HG03139 (cell line): Measurements from ENCODE around the gene CAMK2D.

Source experiments
- ATAC-seq: cut with Tn5 transposase; IDR thresholded peaks from one replicate; pipeline ENCODE4 v1.9.1; 2021; ENCODE audit not compliant: unreplicated experiment

The CAMK2D gene

DNA sequence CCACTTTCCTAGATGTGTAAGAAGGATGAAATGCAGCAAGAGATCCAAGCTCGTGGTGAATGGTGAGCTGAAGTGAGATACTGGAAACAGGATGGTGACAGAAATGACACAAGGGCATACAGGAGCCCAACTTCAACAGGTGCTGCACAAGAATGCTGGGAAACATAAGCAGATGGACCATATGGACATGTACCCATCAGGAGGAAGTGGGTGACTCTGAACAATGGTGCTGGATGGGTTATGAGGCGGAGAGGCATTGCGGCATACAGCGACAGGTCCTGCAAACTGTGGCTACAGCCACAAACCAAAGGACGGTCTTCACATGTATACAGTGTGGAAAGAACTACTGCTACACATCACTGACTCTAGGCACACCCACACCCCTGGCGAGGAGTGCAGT, 265.7 kb downstream of the CAMK2D start:
- ATAC-seq: no peak

GRCh38 chr4:113483131-113483530, 278.4 kb downstream of the CAMK2D start:
- no peak for ATAC-seq

- no peak for ATAC-seq
Measured at GRCh38 chr4:113482325-113482724, 279.2 kb downstream of the CAMK2D start.

DNA sequence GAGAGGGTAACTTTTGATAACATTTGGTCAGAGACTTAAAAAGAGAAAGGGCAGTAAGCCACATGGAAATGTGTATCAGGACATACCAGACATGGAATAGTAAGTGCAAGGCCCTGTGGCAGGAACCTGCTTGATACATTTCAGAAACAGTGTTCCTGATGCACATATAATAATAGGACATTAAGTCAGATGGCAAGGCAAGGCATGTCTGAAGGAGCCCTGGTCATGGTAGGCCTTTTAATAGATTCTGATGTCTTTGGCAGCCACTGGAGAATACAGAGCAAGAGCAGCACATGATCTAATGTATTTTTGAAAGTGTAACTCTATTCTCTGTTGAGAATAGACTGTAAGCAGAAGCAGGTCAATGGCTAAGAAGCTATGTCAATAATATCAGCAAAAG, 279.7 kb downstream of the CAMK2D start:
- no peak for ATAC-seq

- no peak for ATAC-seq
Measured at GRCh38 chr4:113480109-113480508, 281.4 kb downstream of the CAMK2D start.

GRCh38 chr4:113478032-113478431, 283.5 kb downstream of the CAMK2D start:
- ATAC-seq: no peak

DNA sequence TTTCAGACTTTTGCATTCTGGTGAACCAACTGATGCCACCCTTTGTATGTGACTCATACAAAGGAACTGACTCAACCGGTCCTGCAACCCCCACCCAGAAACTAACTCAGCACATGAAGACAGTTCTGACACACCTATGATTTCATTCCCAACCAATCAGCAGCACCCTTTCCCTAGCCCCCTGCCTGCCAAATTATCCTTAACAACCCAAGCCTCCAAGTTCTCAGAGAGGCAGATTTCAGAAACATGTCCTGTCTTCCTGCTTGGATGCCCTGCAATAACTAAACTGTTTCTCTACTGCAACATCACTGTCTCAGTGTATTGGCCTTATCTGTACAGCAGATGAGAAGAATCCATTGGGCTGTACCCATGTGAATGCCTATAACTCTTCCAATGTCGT, 284.7 kb downstream of the CAMK2D start:
- ATAC-seq: no peak

DNA sequence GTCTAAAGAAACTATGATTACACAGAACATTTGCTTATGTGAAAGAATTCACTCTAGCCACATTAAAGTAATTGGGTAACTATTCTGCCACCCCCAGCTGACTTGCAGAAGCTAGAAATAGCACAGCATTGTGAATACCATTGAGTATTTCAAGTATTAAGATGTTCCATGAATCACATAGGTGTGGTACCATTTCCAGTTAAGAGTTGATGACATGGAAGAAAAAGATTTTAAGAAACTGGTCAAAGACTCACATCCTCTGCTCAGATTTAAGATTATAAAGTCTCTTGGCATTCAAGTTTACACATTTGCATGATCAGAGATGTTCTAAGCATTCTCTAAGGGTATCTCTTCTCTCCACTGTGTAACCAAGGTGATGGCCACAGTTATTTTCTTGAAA, 287.5 kb downstream of the CAMK2D start:
- ATAC-seq: no peak

- no peak for ATAC-seq
Measured at GRCh38 chr4:113472864-113473263, 288.7 kb downstream of the CAMK2D start.

- ATAC-seq: no peak
Measured at GRCh38 chr4:113471146-113471860, 290.2 kb downstream of the CAMK2D start.

DNA sequence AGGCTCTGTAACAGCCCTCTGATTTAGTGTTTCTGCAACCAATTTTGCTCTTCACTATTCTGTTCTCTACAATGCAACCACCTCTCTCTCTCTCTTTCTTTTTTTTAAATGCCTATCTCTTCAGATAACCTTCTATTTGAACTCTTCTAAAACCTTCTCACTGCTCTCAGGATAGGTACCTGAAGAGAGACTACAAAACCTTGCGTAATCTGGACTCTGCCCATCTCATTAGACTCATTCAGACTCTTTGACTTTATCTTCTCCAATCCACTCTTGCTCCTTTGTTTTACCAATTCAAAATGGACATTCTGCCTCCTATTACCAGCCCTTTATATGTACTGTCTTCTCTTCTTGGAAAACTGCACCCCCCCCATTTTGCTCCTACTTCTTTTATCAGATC, 291.6 kb downstream of the CAMK2D start:
- ATAC-seq: no peak

GRCh38 chr4:113469023-113469390, 292.5 kb downstream of the CAMK2D start:
- no peak for ATAC-seq

DNA sequence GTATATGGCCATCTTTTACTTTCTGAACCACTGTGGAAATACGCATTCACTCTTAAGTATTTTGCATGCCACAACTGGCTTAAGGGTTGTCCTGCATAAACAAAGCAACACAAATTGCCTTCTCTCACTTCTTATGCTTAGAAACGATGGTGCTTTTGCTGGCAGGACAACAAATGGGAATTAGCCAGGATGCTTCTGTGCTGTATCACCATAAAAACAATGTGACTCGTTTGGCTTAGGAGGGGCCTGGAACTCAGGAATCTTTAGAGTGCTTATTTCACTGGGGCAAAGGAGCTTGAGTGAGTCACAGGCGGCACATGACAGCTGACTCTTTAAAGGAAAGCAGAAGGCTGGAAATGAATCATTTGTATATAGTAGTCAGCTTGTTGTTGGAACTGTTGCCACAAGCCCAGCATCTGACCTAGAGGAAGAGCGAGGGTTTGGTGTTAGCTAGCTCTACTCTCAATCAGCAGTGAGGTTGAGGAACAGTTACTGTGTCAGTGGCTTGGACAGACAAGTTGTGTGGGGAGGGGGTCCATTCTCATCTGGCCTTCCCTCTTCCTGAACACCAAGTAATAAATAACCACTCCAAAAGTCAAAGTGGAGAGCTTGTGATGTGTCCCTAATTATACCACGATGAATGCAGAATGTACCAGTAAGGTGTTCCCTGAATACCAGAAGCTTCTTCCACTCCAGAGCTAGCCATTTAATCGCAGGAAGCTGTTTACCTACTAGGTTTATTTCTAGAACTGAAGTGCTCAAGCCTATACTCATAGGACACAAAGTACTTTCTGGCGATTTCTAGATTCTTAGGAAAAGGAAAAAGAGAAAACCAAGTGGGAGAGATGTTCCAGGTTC, 293.1 kb downstream of the CAMK2D start:
- ATAC-seq: no peak

- no peak for ATAC-seq
Measured at GRCh38 chr4:113467581-113467980, 294.0 kb downstream of the CAMK2D start.

- no peak for ATAC-seq
Measured at GRCh38 chr4:113462286-113462685, 299.3 kb downstream of the CAMK2D start.

DNA sequence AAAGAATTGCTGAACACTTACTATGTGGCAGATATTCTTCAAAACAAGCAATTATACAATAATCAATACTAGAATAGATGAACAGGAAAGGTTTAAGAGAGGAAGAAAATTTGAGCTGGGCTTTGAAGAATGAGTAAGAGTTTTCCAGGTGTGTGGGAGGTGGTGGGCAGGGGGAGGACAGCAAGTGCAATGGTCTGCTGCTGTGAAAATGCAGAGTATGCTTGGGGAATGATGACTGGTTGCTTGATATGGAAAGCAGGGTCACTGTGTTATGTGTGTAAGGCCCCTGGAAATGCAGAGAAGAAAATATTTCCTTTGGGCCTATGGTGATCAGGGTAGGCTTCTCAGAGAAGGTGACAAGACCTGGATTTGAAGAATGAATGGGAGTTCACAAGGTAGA, 300.3 kb downstream of the CAMK2D start:
- ATAC-seq: no peak

- ATAC-seq: no peak
Measured at GRCh38 chr4:113457886-113458285, 303.7 kb downstream of the CAMK2D start.

- ATAC-seq: no peak
Measured at GRCh38 chr4:113457121-113457520, 304.4 kb downstream of the CAMK2D start.

DNA sequence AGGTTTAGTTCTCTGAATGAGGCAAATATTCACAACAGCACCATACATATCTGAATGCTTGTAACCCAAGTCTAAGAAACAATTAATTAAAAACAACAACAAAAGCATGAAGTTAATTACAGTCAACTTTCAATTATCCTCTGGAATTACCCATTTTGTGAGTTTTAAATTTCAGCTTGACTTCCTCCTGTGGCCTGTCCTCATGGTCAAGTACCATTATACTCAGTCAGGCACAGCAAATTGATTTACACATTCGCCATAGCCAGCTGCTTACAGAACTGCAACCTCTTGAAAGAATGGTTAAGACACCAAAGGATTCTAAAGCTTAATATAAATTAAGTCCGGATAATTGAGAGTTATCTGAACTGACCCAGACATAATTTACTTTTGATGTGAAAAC, 306.5 kb downstream of the CAMK2D start:
- ATAC-seq: no peak

DNA sequence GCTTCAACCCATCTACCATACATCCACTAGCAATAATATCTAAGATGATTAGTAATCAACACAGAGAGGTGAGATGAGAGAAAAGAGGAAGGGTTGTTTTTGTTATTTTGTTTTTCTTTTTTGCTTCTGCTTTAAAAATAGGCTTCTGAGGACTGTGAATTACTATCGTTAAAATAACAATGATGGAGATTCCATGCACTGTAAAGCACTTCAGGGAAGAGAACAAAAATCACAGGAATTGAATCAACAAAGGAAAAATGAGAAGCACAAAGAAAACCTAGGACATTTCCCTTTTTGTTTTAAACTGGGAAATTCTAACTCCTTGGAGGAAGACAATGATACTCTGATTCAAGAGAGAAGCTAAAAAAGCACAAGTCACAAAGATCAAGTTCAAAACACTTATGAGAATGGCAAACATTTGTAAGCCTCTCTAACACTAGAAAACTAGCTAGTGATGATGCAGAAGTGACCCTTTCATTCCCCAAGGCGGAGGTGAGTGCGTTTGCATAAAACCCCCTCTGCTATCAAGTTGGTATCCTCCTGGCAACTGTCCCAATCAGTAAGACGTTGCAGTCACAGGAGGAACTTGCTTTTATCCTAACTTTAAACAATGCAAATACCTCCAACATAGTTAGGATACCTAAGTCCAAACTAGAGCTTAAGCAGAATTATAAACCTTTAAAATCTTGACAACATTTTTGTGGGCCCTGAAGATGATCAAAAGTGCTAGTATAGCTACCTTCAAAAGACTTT, 308.5 kb downstream of the CAMK2D start:
- no peak for ATAC-seq

- ATAC-seq: no peak
Measured at GRCh38 chr4:113452152-113452551, 309.4 kb downstream of the CAMK2D start.
